ENCODE measurements around the gene STAT5B.
"Not testable (repeated sequence)": the region's sequence is repeated elsewhere in the genome, so short reads cannot be mapped to it uniquely, and the experiment has no call there.

DNA sequence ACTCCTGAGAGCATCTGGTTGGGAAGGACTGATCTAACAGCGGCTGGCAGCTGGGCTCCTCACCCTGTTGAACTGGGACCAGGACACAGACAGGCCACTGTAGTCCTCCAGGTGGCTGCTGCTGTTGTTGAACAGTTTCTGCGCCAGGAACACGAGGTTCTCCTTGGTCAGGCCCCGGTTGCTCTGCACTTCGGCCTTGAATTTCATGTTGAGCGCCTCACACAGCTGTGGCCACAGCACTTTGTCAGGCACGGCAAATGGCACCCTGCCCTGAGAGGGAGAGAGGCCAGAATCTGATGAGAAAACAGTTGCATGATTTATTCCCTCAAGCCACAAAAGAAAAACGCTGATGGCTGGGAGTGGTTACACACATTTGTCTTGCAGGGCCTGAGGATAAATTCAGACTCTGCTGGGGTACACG, 64.3 kb downstream of the STAT5B start:
- not testable (repeated sequence) for TF ChIP-seq POLR2AphosphoS5, POLR2A (IDR thresholded peaks at IDR 0.05; ENCODE audit: low read depth, low read length)

Data from GM12892 (cell line).